ENCODE measurements around the gene PJA2. TPM values are rescaled to one million over a fixed set of nuclear protein-coding genes. Genes with fewer than 3 reads are reported as not detected.
A peak's percentile ranks its signal among the peaks of the same experiment; 100 is the strongest.

PJA2 gene
- total and polyA plus RNA-seq, 9 of the 15 experiments (the other 6 are each of a cell fraction or from before 2014, with no cell fraction given) = 25.1 to 82.1 (median 50.1) TPM

GRCh38 chr5:109408991-109409843, 557 bp downstream of the PJA2 start (continued):
- no peak for TF ChIP-seq ZFPM2 (CRISPR knock-in tag; IDR thresholded peaks at IDR 0.05)
- TF ChIP-seq U2AF1 (optimal IDR thresholded peaks at IDR 0.05; ENCODE audit: low read depth, low read length) = no peak
- TF ChIP-seq ZNF143 (CRISPR knock-in tag; IDR thresholded peaks at IDR 0.05) = no peak
- no peak for TF ChIP-seq FOXA3 (CRISPR knock-in tag; conservative IDR thresholded peaks at IDR 0.05 in 1 of 2, IDR thresholded peaks at IDR 0.05 in 1 of 2)
- no peak for TF ChIP-seq ZNF134 (CRISPR knock-in tag; conservative IDR thresholded peaks at IDR 0.05)
- 0 out of 2 replicates have a peak, but pooled peaks have one; percentile 2 for TF ChIP-seq GABPB1 (CRISPR knock-in tag; IDR thresholded peaks at IDR 0.05)
- no peak for TF ChIP-seq CBFA2T2 (conservative IDR thresholded peaks at IDR 0.05)
- TF ChIP-seq ZNF347 (CRISPR knock-in tag; IDR thresholded peaks at IDR 0.05; ENCODE audit: low read depth) = no peak
- TF ChIP-seq MAZ (CRISPR knock-in tag; conservative IDR thresholded peaks at IDR 0.05 in 1 of 2, IDR thresholded peaks at IDR 0.05 in 1 of 2) = peak in 1 of 2 experiments; percentile 50; a peak in 2 of 4 replicates
- no peak for TF ChIP-seq ZNF124 (CRISPR knock-in tag; IDR thresholded peaks at IDR 0.05)
- TF ChIP-seq ATF2 (CRISPR knock-in tag; IDR thresholded peaks at IDR 0.05) = no peak
- TF ChIP-seq ATF4 (CRISPR knock-in tag; IDR thresholded peaks at IDR 0.05) = no peak
- no peak for TF ChIP-seq SREBF1 (IDR thresholded peaks at IDR 0.05; ENCODE audit: borderline replicate concordance, low read depth, low read length)
- no peak for TF ChIP-seq MBD1 (CRISPR knock-in tag; IDR thresholded peaks at IDR 0.05)
- TF ChIP-seq KDM1A (IDR thresholded peaks at IDR 0.05) = no peak
- TF ChIP-seq ETS1 (conservative IDR thresholded peaks at IDR 0.05; ENCODE audit: control insufficient read depth, low read depth, low read length) = no peak
- TF ChIP-seq PHTF2 (CRISPR knock-in tag; IDR thresholded peaks at IDR 0.05) = no peak
- peak; percentile 82 for TF ChIP-seq CREB1 (IDR thresholded peaks at IDR 0.05)
- peak; percentile 47; the same call in 1 of the 2 replicates for TF ChIP-seq CREB1 (CRISPR knock-in tag; IDR thresholded peaks at IDR 0.05)
